Neural cell (in vitro differentiated cells): ENCODE data around the gene ACOX3. TPM values are rescaled to one million over a fixed set of nuclear protein-coding genes. Genes with fewer than 3 reads are reported as not detected.

Source experiments
- H2AFZ ChIP-seq: fragments of 200-600, 300-800 bp; sonication (generic), shearing (Covaris generic); 2 replicates; pipeline ENCODE4 v1.6.0; 2014; ENCODE audit warnings: low read depth, mild to moderate bottlenecking, antibody characterized with exemption, low read length, moderate library complexity
- H3F3A ChIP-seq: fragments of 200-600 bp; shearing (Covaris generic); 2 replicates; pipeline ENCODE4 v1.6.1; 2016; ENCODE audit warnings: mild to moderate bottlenecking, moderate library complexity, mixed read lengths, antibody characterized with exemption, low read length; ENCODE audit not compliant: insufficient read depth, poor library complexity, severe bottlenecking
- H3K27ac ChIP-seq: fragments of 200-600, 300-800 bp; sonication (generic), shearing (Covaris generic); 2 replicates; pipeline ENCODE4 v1.5.1; 2014; ENCODE audit warnings: mild to moderate bottlenecking, low read length, moderate library complexity
- H3K27me3 ChIP-seq: fragments of 300-800, 200-600 bp; sonication (generic), shearing (Covaris generic); 2 replicates; pipeline ENCODE4 v1.6.0; 2014; ENCODE audit warnings: mild to moderate bottlenecking, low read depth, low read length, moderate library complexity; ENCODE audit not compliant: insufficient read depth
- H3K36me3 ChIP-seq: fragments of 300-800, 200-600 bp; sonication (generic), shearing (Covaris generic); 2 replicates; pipeline ENCODE4 v1.5.1; 2014; ENCODE audit warnings: mild to moderate bottlenecking, antibody characterized with exemption, low read length, moderate library complexity; ENCODE audit not compliant: insufficient read depth
- H3K4me2 ChIP-seq: fragments of 300-800, 200-600 bp; sonication (generic), shearing (Covaris generic); 2 replicates; pipeline ENCODE4 v1.6.0; 2014; ENCODE audit warnings: mild to moderate bottlenecking, low read length
- H3K4me3 ChIP-seq: fragments of 300-800, 200-600 bp; sonication (generic), shearing (Covaris generic); 2 replicates; pipeline ENCODE4 v1.5.1; 2014; ENCODE audit warnings: mild to moderate bottlenecking, low read length, moderate library complexity
- H3K79me2 ChIP-seq: fragments of 200-600 bp; shearing (Covaris generic); replicated peaks from 2 replicates; pipeline ENCODE4 v1.6.0; 2014; ENCODE audit warnings: mild to moderate bottlenecking, low read length, moderate library complexity; ENCODE audit not compliant: insufficient read depth
- H3K9ac ChIP-seq: fragments of 300-800, 200-600 bp; sonication (generic), shearing (Covaris generic); 2 replicates; pipeline ENCODE4 v1.6.1; 2016; ENCODE audit warnings: mild to moderate bottlenecking, low read length, mixed read lengths
- H3K9me2 ChIP-seq: fragments of 200-600 bp; shearing (Covaris generic); 2 replicates; pipeline ENCODE4 v1.6.1; 2016; ENCODE audit warnings: mild to moderate bottlenecking, low read length, mixed read lengths; ENCODE audit not compliant: insufficient read depth
- H3K9me3 ChIP-seq: fragments of 200-600, 300-800 bp; sonication (generic), shearing (Covaris generic); 2 replicates; pipeline ENCODE4 v1.6.1; 2016; ENCODE audit warnings: mild to moderate bottlenecking, mixed run types, low read length, moderate library complexity, mixed read lengths
- H4K20me1 ChIP-seq: fragments of 200-600 bp; shearing (Covaris generic); 2 replicates; pipeline ENCODE4 v1.6.1; 2016; ENCODE audit warnings: mild to moderate bottlenecking, mixed run types; ENCODE audit not compliant: insufficient read depth
- CTCF ChIP-seq: fragments of 450-650 bp; IDR thresholded peaks from 2 replicates; pipeline ENCODE4 v1.5.1; 2014; ENCODE audit warnings: antibody characterized with exemption, mild to moderate bottlenecking, moderate library complexity; ENCODE audit not compliant: poor library complexity, severe bottlenecking
- EP300 ChIP-seq: fragments of 450-650 bp; conservative IDR thresholded peaks from 2 replicates; pipeline ENCODE4 v1.6.1; 2014; ENCODE audit warnings: antibody characterized with exemption, mild to moderate bottlenecking, moderate library complexity; ENCODE audit not compliant: poor library complexity, severe bottlenecking
- EZH2 ChIP-seq: fragments of 200-600, 300-800 bp; shearing (Covaris generic), sonication (generic); IDR thresholded peaks from 2 replicates; pipeline ENCODE4 v1.6.1; 2014; ENCODE audit warnings: antibody characterized with exemption, low read length, borderline replicate concordance, mild to moderate bottlenecking; ENCODE audit not compliant: insufficient read depth, poor library complexity, severe bottlenecking
- MXI1 ChIP-seq: fragments of 450-650 bp; conservative IDR thresholded peaks from 2 replicates; pipeline ENCODE4 v1.6.1; 2014; ENCODE audit warnings: antibody characterized with exemption, mild to moderate bottlenecking; ENCODE audit not compliant: poor library complexity, severe bottlenecking
- POLR2AphosphoS5 ChIP-seq: IDR thresholded peaks from 2 replicates; pipeline ENCODE4 v1.6.1; 2012
- RAD21 ChIP-seq: fragments of 450-650 bp; conservative IDR thresholded peaks from 2 replicates; pipeline ENCODE4 v1.6.1; 2014; ENCODE audit warnings: antibody characterized with exemption, mild to moderate bottlenecking, moderate library complexity
- REST ChIP-seq: IDR thresholded peaks from 2 replicates; pipeline ENCODE4 v1.6.1; 2012; ENCODE audit warnings: borderline replicate concordance
- SMC3 ChIP-seq: fragments of 450-650 bp; conservative IDR thresholded peaks from 2 replicates; pipeline ENCODE4 v1.6.1; 2014; ENCODE audit warnings: antibody characterized with exemption, mild to moderate bottlenecking, moderate library complexity; ENCODE audit not compliant: poor library complexity
- TAF1 ChIP-seq: IDR thresholded peaks from 2 replicates; pipeline ENCODE4 v1.6.1; 2012; ENCODE audit warnings: low read depth
- polyA plus RNA-seq: library from polyadenylated mRNA; depleted of rRNA; stranded (reverse); fragments of >200 nt; gene quantifications from 2 replicates; pipeline ENCODE4 v1.2.3, GENCODE V29; 2014

ACOX3 gene
- polyA plus RNA-seq, 1 donor from 2014 or later, result 13.2 TPM

GRCh38 chr4:8331575-8331955 is 109.0 kb downstream of the ACOX3 start:
- Histone ChIP-seq H3K9ac (no peak overlapping the region), H3K27ac (no peak overlapping the region), H3F3A (no peaks in the 10 kb centered on the region), H3K79me2 (no peaks in the 10 kb centered on the region), H3K9me2 (no peaks in the 10 kb centered on the region), H3K36me3 (no peaks in the 10 kb centered on the region), H3K4me2 (no peak overlapping the region), H4K20me1 (no peaks in the 10 kb centered on the region), H3K4me3 (no peak overlapping the region), H3K9me3 (peaks cover under 1% of the 10 kb centered on the region), H2AFZ (no peak overlapping the region), H3K27me3 (no peaks in the 10 kb centered on the region)
- TF ChIP-seq REST, result no peak
- TF ChIP-seq TAF1, result no peak
- no peak for TF ChIP-seq EP300
- no peak for TF ChIP-seq SMC3
- no peak for TF ChIP-seq MXI1
- TF ChIP-seq RAD21, result no peak
- TF ChIP-seq POLR2AphosphoS5, result no peak
- no peak for TF ChIP-seq CTCF
- TF ChIP-seq EZH2, result no peak

GRCh38 chr4:8330821-8331574 is 109.5 kb downstream of the ACOX3 start:
- Histone ChIP-seq H3K27ac (no peak overlapping the region), H4K20me1 (no peaks in the 10 kb centered on the region), H3K79me2 (no peaks in the 10 kb centered on the region), H2AFZ (no peak overlapping the region), H3F3A (no peaks in the 10 kb centered on the region), H3K9me3 (no peaks in the 10 kb centered on the region), H3K4me3 (no peak overlapping the region), H3K36me3 (no peaks in the 10 kb centered on the region), H3K9ac (no peak overlapping the region), H3K9me2 (no peaks in the 10 kb centered on the region), H3K4me2 (no peak overlapping the region), H3K27me3 (no peaks in the 10 kb centered on the region)
- no peak for TF ChIP-seq SMC3
